Thyroid gland (tissue), 4 donors: ENCODE data around the gene P2RY1.

Experiments used
- POLR2A ChIP-seq, 2 donors: fragments of 450-650 bp; IDR thresholded peaks; one replicate each; pipeline ENCODE4 v1.6.1; 2017; ENCODE audit warnings: antibody characterized with exemption in 2 of 2, mild to moderate bottlenecking in 2 of 2, moderate library complexity in 1 of 2
- TF ChIP-seq, protein P1 (sequence below), 6 experiments: fragments of 200-600 bp in 3 of 6; fragments of 450-650 bp in 3 of 6; sonication (generic) in 3 of 6; IDR thresholded peaks; one replicate each; pipeline ENCODE4 v1.5.1; 2016 to 2019; ENCODE audit warnings: antibody characterized with exemption in 6 of 6, mild to moderate bottlenecking in 2 of 6, inconsistent platforms in 1 of 6, moderate library complexity in 1 of 6

DNA sequence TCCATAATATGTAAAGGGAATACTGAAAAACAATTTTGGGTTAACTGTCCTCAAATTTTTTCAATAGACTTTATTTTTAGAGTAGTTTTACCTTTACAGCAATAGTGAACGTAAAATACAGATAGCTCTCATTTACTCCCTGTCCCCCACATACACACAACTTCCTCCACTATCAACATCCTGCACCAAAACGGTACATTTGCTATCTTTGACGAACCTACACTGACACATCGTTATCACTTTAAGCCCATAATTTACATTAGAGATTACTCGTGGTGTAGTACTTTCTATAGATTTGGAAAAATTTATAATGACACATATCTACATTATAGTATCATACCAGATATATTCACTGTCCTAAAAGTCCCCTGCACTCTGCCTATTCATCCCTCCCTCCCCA, 16.9 kb upstream of the P2RY1 start:
- no peak for TF ChIP-seq POLR2A (IDR thresholded peaks at IDR 0.05)
- TF ChIP-seq, protein P1, sequence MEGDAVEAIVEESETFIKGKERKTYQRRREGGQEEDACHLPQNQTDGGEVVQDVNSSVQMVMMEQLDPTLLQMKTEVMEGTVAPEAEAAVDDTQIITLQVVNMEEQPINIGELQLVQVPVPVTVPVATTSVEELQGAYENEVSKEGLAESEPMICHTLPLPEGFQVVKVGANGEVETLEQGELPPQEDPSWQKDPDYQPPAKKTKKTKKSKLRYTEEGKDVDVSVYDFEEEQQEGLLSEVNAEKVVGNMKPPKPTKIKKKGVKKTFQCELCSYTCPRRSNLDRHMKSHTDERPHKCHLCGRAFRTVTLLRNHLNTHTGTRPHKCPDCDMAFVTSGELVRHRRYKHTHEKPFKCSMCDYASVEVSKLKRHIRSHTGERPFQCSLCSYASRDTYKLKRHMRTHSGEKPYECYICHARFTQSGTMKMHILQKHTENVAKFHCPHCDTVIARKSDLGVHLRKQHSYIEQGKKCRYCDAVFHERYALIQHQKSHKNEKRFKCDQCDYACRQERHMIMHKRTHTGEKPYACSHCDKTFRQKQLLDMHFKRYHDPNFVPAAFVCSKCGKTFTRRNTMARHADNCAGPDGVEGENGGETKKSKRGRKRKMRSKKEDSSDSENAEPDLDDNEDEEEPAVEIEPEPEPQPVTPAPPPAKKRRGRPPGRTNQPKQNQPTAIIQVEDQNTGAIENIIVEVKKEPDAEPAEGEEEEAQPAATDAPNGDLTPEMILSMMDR (IDR thresholded peaks at IDR 0.05), result no peak
